ENCODE results near the gene KIAA1328.
A peak's percentile ranks its signal among the peaks of the same experiment; 100 is the strongest.
"Not testable (repeated sequence)": the region's sequence is repeated elsewhere in the genome, so short reads cannot be mapped to it uniquely, and the experiment has no call there.

The KIAA1328 gene

GRCh38 chr18:36828630-36829361 is at the start of gene KIAA1328, which contains the start of gene TPGS2:
TSS of gene KIAA1328 (plus strand) at chr18:36829127. CDS start at chr18:36829139, 12 bp downstream.
TSS of gene TPGS2 (minus strand) at chr18:36829002. CDS start at chr18:36828767, 235 bp downstream.
- peak; percentile 88 for DNase-seq (ENCODE audit: low spot score)

- no peak for DNase-seq (ENCODE audit: low spot score)
Observed at GRCh38 chr18:36780748-36781147, 48.2 kb upstream of the KIAA1328 start.

GRCh38 chr18:36782710-36783109 is 46.2 kb upstream of the KIAA1328 start:
- DNase-seq (ENCODE audit: low spot score), result no peak

GRCh38 chr18:36783792-36784191 is 45.1 kb upstream of the KIAA1328 start:
- no peak for DNase-seq (ENCODE audit: low spot score)

- DNase-seq (ENCODE audit: low spot score), result no peak
Observed at GRCh38 chr18:36786686-36787085, 42.2 kb upstream of the KIAA1328 start.

- DNase-seq (ENCODE audit: low spot score), result no peak
Observed at GRCh38 chr18:36792634-36793283, 36.2 kb upstream of the KIAA1328 start.

- DNase-seq (ENCODE audit: low spot score), result no peak
Observed at GRCh38 chr18:36798738-36799473, 30.0 kb upstream of the KIAA1328 start.

GRCh38 chr18:36805105-36805504 is 23.8 kb upstream of the KIAA1328 start:
- no peak for DNase-seq (ENCODE audit: low spot score)

- no peak for DNase-seq (ENCODE audit: low spot score)
Observed at GRCh38 chr18:36808681-36809080, 20.2 kb upstream of the KIAA1328 start.

GRCh38 chr18:36809590-36810381 is 19.1 kb upstream of the KIAA1328 start:
- peak; percentile 88 for DNase-seq (ENCODE audit: low spot score)

- no peak for DNase-seq (ENCODE audit: low spot score)
Observed at GRCh38 chr18:36811430-36811829, 17.5 kb upstream of the KIAA1328 start.

GRCh38 chr18:36811955-36812354 is 17.0 kb upstream of the KIAA1328 start:
- DNase-seq (ENCODE audit: low spot score), result no peak

GRCh38 chr18:36812678-36813077 is 16.2 kb upstream of the KIAA1328 start:
- DNase-seq (ENCODE audit: low spot score), result no peak

GRCh38 chr18:36813101-36813775 is 15.7 kb upstream of the KIAA1328 start:
- DNase-seq (ENCODE audit: low spot score), result no peak

GRCh38 chr18:36813824-36814223 is 15.1 kb upstream of the KIAA1328 start:
- no peak for DNase-seq (ENCODE audit: low spot score)

- DNase-seq (ENCODE audit: low spot score), result no peak
Observed at GRCh38 chr18:36814994-36815393, 13.9 kb upstream of the KIAA1328 start.

- not testable (repeated sequence) for DNase-seq (ENCODE audit: low spot score)
Observed at GRCh38 chr18:36816096-36816495, 12.8 kb upstream of the KIAA1328 start.

GRCh38 chr18:36817039-36817438 is 11.9 kb upstream of the KIAA1328 start:
- DNase-seq (ENCODE audit: low spot score), result no peak

- DNase-seq (ENCODE audit: low spot score), result no peak
Observed at GRCh38 chr18:36818652-36819051, 10.3 kb upstream of the KIAA1328 start.

GRCh38 chr18:36819621-36820020 is 9.3 kb upstream of the KIAA1328 start:
- no peak for DNase-seq (ENCODE audit: low spot score)

GRCh38 chr18:36821681-36822080 is 7.2 kb upstream of the KIAA1328 start:
- no peak for DNase-seq (ENCODE audit: low spot score)

Measured in cerebellar cortex (tissue), 1 donor.